Neural cell (in vitro differentiated cells): ENCODE data around the gene ATL2. TPM values are rescaled to one million over a fixed set of nuclear protein-coding genes. Genes with fewer than 3 reads are reported as not detected.

Experiments used
- H2AFZ ChIP-seq: fragments of 200-600, 300-800 bp; sonication (generic), shearing (Covaris generic); 2 replicates; pipeline ENCODE4 v1.6.0; 2014; ENCODE audit warnings: low read depth, mild to moderate bottlenecking, antibody characterized with exemption, low read length, moderate library complexity
- H3F3A ChIP-seq: fragments of 200-600 bp; shearing (Covaris generic); 2 replicates; pipeline ENCODE4 v1.6.1; 2016; ENCODE audit warnings: mild to moderate bottlenecking, moderate library complexity, mixed read lengths, antibody characterized with exemption, low read length; ENCODE audit not compliant: insufficient read depth, poor library complexity, severe bottlenecking
- H3K27ac ChIP-seq: fragments of 200-600, 300-800 bp; sonication (generic), shearing (Covaris generic); 2 replicates; pipeline ENCODE4 v1.5.1; 2014; ENCODE audit warnings: mild to moderate bottlenecking, low read length, moderate library complexity
- H3K27me3 ChIP-seq: fragments of 300-800, 200-600 bp; sonication (generic), shearing (Covaris generic); 2 replicates; pipeline ENCODE4 v1.6.0; 2014; ENCODE audit warnings: mild to moderate bottlenecking, low read depth, low read length, moderate library complexity; ENCODE audit not compliant: insufficient read depth
- H3K36me3 ChIP-seq: fragments of 300-800, 200-600 bp; sonication (generic), shearing (Covaris generic); 2 replicates; pipeline ENCODE4 v1.5.1; 2014; ENCODE audit warnings: mild to moderate bottlenecking, antibody characterized with exemption, low read length, moderate library complexity; ENCODE audit not compliant: insufficient read depth
- H3K4me2 ChIP-seq: fragments of 300-800, 200-600 bp; sonication (generic), shearing (Covaris generic); 2 replicates; pipeline ENCODE4 v1.6.0; 2014; ENCODE audit warnings: mild to moderate bottlenecking, low read length
- H3K4me3 ChIP-seq: fragments of 300-800, 200-600 bp; sonication (generic), shearing (Covaris generic); 2 replicates; pipeline ENCODE4 v1.5.1; 2014; ENCODE audit warnings: mild to moderate bottlenecking, low read length, moderate library complexity
- H3K79me2 ChIP-seq: fragments of 200-600 bp; shearing (Covaris generic); replicated peaks from 2 replicates; pipeline ENCODE4 v1.6.0; 2014; ENCODE audit warnings: mild to moderate bottlenecking, low read length, moderate library complexity; ENCODE audit not compliant: insufficient read depth
- H3K9ac ChIP-seq: fragments of 300-800, 200-600 bp; sonication (generic), shearing (Covaris generic); 2 replicates; pipeline ENCODE4 v1.6.1; 2016; ENCODE audit warnings: mild to moderate bottlenecking, low read length, mixed read lengths
- H3K9me2 ChIP-seq: fragments of 200-600 bp; shearing (Covaris generic); 2 replicates; pipeline ENCODE4 v1.6.1; 2016; ENCODE audit warnings: mild to moderate bottlenecking, low read length, mixed read lengths; ENCODE audit not compliant: insufficient read depth
- H3K9me3 ChIP-seq: fragments of 200-600, 300-800 bp; sonication (generic), shearing (Covaris generic); 2 replicates; pipeline ENCODE4 v1.6.1; 2016; ENCODE audit warnings: mild to moderate bottlenecking, mixed run types, low read length, moderate library complexity, mixed read lengths
- H4K20me1 ChIP-seq: fragments of 200-600 bp; shearing (Covaris generic); 2 replicates; pipeline ENCODE4 v1.6.1; 2016; ENCODE audit warnings: mild to moderate bottlenecking, mixed run types; ENCODE audit not compliant: insufficient read depth
- EP300 ChIP-seq: fragments of 450-650 bp; conservative IDR thresholded peaks from 2 replicates; pipeline ENCODE4 v1.6.1; 2014; ENCODE audit warnings: antibody characterized with exemption, mild to moderate bottlenecking, moderate library complexity; ENCODE audit not compliant: poor library complexity, severe bottlenecking
- EZH2 ChIP-seq: fragments of 200-600, 300-800 bp; shearing (Covaris generic), sonication (generic); IDR thresholded peaks from 2 replicates; pipeline ENCODE4 v1.6.1; 2014; ENCODE audit warnings: antibody characterized with exemption, low read length, borderline replicate concordance, mild to moderate bottlenecking; ENCODE audit not compliant: insufficient read depth, poor library complexity, severe bottlenecking
- MXI1 ChIP-seq: fragments of 450-650 bp; conservative IDR thresholded peaks from 2 replicates; pipeline ENCODE4 v1.6.1; 2014; ENCODE audit warnings: antibody characterized with exemption, mild to moderate bottlenecking; ENCODE audit not compliant: poor library complexity, severe bottlenecking
- POLR2AphosphoS5 ChIP-seq: IDR thresholded peaks from 2 replicates; pipeline ENCODE4 v1.6.1; 2012
- RAD21 ChIP-seq: fragments of 450-650 bp; conservative IDR thresholded peaks from 2 replicates; pipeline ENCODE4 v1.6.1; 2014; ENCODE audit warnings: antibody characterized with exemption, mild to moderate bottlenecking, moderate library complexity
- SMC3 ChIP-seq: fragments of 450-650 bp; conservative IDR thresholded peaks from 2 replicates; pipeline ENCODE4 v1.6.1; 2014; ENCODE audit warnings: antibody characterized with exemption, mild to moderate bottlenecking, moderate library complexity; ENCODE audit not compliant: poor library complexity
- TAF1 ChIP-seq: IDR thresholded peaks from 2 replicates; pipeline ENCODE4 v1.6.1; 2012; ENCODE audit warnings: low read depth
- polyA plus RNA-seq: library from polyadenylated mRNA; depleted of rRNA; stranded (reverse); fragments of >200 nt; gene quantifications from 2 replicates; pipeline ENCODE4 v1.2.3, GENCODE V29; 2014
- TF ChIP-seq, protein P1 (sequence below): IDR thresholded peaks from 2 replicates; pipeline ENCODE4 v1.6.1; 2012; ENCODE audit warnings: borderline replicate concordance
- TF ChIP-seq, protein P2 (sequence below): fragments of 450-650 bp; IDR thresholded peaks from 2 replicates; pipeline ENCODE4 v1.5.1; 2014; ENCODE audit warnings: antibody characterized with exemption, mild to moderate bottlenecking, moderate library complexity; ENCODE audit not compliant: poor library complexity, severe bottlenecking

ATL2 gene
- polyA plus RNA-seq, 1 donor from 2014 or later: 66.8 TPM

DNA sequence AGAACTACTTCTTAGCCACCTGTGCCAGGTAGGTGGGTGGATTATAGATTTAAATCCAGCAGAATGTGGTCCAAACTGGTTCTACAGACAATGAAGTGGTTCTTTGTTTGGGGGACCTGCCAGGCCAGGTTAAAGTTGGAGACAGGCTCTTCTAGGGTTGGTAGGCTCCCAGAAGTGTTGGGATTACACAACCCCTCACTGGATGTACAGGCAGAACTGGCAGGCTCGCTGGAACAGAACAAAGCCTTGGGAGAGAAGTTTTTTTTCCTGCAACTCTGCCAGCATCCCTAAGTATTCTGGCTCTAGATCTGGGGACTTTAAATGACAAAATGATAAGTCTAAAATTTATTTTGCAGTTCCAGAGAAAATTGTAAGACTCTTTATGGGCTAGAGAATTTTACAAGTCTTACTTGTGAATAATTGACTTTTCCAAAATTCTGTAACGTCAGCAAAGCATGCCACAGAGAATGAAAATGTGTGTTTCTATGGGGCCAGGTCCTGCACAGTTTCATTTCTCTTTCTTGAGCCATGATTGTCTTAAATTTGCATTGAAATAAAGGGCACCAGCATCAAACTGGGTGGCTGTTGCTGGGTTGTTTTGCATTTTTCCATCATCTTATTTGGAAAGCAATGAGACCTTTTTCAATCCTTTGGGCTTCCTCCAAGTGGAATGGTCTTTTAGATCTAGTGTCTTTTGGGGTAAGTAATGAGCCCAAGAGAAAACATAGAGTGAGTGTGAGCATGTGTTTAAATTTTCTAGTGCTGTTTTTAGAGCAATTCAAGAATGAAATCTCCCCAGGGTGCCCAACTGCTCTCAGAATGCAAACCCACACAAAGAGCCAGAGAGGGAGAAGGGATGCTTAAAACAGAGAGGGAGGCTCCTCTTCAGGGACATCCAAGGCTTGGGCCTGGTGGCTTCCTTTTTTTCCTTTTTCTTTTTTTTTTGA lies 32.4 kb upstream of the ATL2 start:
- Histone ChIP-seq H3F3A (no peaks in the 10 kb centered on the region), H3K4me3 (no peak overlapping the region), H3K27ac (no peak overlapping the region), H2AFZ (no peak overlapping the region), H4K20me1 (no peaks in the 10 kb centered on the region), H3K9me3 (no peaks in the 10 kb centered on the region), H3K9ac (no peak overlapping the region), H3K4me2 (no peak overlapping the region), H3K79me2 (no peaks in the 10 kb centered on the region), H3K9me2 (no peaks in the 10 kb centered on the region), H3K27me3 (no peaks in the 10 kb centered on the region), H3K36me3 (no peaks in the 10 kb centered on the region)
- TF ChIP-seq SMC3: no peak
- TF ChIP-seq, protein P1, sequence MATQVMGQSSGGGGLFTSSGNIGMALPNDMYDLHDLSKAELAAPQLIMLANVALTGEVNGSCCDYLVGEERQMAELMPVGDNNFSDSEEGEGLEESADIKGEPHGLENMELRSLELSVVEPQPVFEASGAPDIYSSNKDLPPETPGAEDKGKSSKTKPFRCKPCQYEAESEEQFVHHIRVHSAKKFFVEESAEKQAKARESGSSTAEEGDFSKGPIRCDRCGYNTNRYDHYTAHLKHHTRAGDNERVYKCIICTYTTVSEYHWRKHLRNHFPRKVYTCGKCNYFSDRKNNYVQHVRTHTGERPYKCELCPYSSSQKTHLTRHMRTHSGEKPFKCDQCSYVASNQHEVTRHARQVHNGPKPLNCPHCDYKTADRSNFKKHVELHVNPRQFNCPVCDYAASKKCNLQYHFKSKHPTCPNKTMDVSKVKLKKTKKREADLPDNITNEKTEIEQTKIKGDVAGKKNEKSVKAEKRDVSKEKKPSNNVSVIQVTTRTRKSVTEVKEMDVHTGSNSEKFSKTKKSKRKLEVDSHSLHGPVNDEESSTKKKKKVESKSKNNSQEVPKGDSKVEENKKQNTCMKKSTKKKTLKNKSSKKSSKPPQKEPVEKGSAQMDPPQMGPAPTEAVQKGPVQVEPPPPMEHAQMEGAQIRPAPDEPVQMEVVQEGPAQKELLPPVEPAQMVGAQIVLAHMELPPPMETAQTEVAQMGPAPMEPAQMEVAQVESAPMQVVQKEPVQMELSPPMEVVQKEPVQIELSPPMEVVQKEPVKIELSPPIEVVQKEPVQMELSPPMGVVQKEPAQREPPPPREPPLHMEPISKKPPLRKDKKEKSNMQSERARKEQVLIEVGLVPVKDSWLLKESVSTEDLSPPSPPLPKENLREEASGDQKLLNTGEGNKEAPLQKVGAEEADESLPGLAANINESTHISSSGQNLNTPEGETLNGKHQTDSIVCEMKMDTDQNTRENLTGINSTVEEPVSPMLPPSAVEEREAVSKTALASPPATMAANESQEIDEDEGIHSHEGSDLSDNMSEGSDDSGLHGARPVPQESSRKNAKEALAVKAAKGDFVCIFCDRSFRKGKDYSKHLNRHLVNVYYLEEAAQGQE: no peak
- no peak for TF ChIP-seq MXI1
- TF ChIP-seq TAF1: no peak

DNA sequence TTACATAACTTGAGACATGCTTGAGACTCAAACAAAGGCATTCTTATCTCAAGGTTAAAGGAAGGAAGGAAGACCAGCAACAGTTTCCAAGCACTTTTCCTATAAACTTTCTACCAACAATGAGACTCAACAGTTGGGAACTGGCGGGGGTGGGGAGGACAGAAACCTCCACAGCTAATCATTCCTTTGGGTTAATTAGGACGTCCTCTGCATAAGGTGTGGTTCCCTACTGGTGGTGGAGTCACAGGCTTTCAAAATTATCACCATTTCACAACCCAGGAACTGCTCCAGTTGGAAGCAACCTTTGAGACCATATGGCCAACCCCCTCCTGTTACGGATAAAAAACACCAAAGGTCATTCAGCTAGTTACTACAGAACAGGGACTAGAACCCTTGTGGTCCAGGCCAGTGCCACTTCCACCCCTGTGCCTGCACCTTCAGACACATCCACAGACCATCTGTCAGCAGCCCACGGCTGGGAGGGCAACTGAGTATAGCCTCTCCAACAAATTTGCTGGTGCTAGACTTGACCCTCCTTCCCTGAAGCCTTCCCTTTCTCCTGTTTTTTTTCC lies 30.1 kb upstream of the ATL2 start:
- H4K20me1 ChIP-seq: no peaks in the 10 kb centered on the region
- H3K9me3 ChIP-seq: no peaks in the 10 kb centered on the region
- H3K4me2 ChIP-seq: no peak overlapping the region
- H3F3A ChIP-seq: no peaks in the 10 kb centered on the region
- H3K9me2 ChIP-seq: no peaks in the 10 kb centered on the region
- no peaks in the 10 kb centered on the region for H3K36me3 ChIP-seq
- no peak overlapping the region for H2AFZ ChIP-seq
- TF ChIP-seq RAD21: no peak
- TF ChIP-seq, protein P1: no peak
- no peak for TF ChIP-seq EZH2
- TF ChIP-seq EP300: no peak
- TF ChIP-seq SMC3: no peak
- TF ChIP-seq POLR2AphosphoS5: no peak
- TF ChIP-seq, protein P2, sequence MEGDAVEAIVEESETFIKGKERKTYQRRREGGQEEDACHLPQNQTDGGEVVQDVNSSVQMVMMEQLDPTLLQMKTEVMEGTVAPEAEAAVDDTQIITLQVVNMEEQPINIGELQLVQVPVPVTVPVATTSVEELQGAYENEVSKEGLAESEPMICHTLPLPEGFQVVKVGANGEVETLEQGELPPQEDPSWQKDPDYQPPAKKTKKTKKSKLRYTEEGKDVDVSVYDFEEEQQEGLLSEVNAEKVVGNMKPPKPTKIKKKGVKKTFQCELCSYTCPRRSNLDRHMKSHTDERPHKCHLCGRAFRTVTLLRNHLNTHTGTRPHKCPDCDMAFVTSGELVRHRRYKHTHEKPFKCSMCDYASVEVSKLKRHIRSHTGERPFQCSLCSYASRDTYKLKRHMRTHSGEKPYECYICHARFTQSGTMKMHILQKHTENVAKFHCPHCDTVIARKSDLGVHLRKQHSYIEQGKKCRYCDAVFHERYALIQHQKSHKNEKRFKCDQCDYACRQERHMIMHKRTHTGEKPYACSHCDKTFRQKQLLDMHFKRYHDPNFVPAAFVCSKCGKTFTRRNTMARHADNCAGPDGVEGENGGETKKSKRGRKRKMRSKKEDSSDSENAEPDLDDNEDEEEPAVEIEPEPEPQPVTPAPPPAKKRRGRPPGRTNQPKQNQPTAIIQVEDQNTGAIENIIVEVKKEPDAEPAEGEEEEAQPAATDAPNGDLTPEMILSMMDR: no peak
- no peak for TF ChIP-seq MXI1
- no peak for TF ChIP-seq TAF1
- H3K4me3 ChIP-seq: no peak overlapping the region
- H3K27ac ChIP-seq: no peak overlapping the region
- no peak overlapping the region for H3K9ac ChIP-seq
- no peaks in the 10 kb centered on the region for H3K27me3 ChIP-seq
- H3K79me2 ChIP-seq: no peaks in the 10 kb centered on the region
